ENCODE measurements around the gene CRTAC1. TPM values are rescaled to one million over a fixed set of nuclear protein-coding genes. Genes with fewer than 3 reads are reported as not detected.

The CRTAC1 gene
- total RNA-seq, 1 donor from 2014 or later: 0.63 TPM

DNA sequence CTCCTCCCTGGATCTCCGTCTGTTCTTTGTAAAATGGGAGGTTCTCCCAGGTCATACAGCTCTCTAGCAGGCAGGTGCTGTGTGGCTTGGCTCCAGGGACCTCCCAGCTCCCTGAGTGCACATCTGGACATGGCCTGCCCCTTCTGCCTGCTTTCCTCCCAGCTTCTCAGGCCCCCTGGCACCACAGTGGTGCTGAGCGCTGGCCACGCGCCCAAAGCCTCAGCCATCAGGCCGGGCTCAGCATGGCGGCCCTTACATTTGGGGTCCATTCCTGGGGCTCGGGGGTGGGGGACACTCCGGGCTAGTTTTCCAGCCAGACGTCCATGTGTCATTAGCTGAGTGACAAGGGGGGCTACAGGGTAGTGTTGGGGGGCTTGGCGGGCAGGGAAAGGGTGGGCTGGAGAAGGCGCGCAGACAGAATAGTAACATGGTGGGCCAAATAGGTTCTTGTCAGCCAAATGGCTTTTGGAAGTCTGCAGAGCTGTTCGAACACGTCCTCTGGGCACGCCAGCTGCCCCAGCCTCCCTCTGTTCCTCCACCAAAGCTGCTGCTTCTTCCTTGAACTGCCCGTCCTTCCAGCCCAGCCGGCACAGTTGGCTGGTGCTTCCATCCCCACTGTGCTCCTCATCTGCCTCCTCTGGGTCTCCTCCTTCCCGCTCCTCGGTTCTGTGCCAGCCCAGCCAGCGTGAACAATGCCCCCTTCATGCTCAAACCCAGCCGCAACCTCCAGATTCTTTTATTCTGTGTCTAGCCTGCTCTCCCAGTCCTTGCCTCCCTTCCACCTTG, 114.9 kb downstream of the CRTAC1 start:
- Mint-ChIP-seq H3K36me3 (no peaks in the 10 kb centered on the region), H3K4me1 (no peaks in the 10 kb centered on the region), H3K27me3 (ENCODE audit: low read depth) (peaks cover 83% of the 10 kb centered on the region), H3K27ac (no peak overlapping the region), H3K4me3 (no peak overlapping the region), H3K9me3 (no peaks in the 10 kb centered on the region)
- TF ChIP-seq, protein P1, sequence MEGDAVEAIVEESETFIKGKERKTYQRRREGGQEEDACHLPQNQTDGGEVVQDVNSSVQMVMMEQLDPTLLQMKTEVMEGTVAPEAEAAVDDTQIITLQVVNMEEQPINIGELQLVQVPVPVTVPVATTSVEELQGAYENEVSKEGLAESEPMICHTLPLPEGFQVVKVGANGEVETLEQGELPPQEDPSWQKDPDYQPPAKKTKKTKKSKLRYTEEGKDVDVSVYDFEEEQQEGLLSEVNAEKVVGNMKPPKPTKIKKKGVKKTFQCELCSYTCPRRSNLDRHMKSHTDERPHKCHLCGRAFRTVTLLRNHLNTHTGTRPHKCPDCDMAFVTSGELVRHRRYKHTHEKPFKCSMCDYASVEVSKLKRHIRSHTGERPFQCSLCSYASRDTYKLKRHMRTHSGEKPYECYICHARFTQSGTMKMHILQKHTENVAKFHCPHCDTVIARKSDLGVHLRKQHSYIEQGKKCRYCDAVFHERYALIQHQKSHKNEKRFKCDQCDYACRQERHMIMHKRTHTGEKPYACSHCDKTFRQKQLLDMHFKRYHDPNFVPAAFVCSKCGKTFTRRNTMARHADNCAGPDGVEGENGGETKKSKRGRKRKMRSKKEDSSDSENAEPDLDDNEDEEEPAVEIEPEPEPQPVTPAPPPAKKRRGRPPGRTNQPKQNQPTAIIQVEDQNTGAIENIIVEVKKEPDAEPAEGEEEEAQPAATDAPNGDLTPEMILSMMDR (IDR thresholded peaks at IDR 0.05; ENCODE audit: unreplicated experiment): no peak
- DNase-seq (ENCODE audit: low spot score in 2 of 2, unreplicated experiment in 2 of 2): no peak

DNA sequence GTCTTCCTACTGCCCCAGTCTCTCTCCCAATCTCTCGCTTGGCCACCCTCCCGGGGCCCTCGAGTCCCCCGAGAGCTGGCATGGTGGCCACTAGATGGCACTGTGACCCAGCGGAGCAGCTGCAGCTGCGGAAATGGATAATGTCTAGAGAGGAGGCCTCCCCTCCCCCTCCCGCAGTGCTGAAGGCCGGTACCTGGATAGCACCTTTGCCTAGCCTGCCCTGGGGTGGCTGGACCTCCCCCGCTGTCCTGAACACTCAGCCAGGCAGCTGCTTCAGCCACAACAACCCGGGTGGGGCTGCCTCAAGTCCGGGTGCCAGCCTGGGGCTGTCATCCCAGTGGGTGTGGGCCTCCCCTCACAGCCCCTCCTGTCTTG, 115.6 kb downstream of the CRTAC1 start:
- Mint-ChIP-seq H3K36me3 (no peaks in the 10 kb centered on the region), H3K9me3 (no peaks in the 10 kb centered on the region), H3K4me3 (no peak overlapping the region), H3K27ac (no peak overlapping the region), H3K4me1 (no peaks in the 10 kb centered on the region), H3K27me3 (ENCODE audit: low read depth) (peaks cover 83% of the 10 kb centered on the region)
- DNase-seq (ENCODE audit: low spot score in 2 of 2, unreplicated experiment in 2 of 2): peak; percentile 65 to 83
- TF ChIP-seq, protein P1 (IDR thresholded peaks at IDR 0.05; ENCODE audit: unreplicated experiment): peak; percentile 71

DNA sequence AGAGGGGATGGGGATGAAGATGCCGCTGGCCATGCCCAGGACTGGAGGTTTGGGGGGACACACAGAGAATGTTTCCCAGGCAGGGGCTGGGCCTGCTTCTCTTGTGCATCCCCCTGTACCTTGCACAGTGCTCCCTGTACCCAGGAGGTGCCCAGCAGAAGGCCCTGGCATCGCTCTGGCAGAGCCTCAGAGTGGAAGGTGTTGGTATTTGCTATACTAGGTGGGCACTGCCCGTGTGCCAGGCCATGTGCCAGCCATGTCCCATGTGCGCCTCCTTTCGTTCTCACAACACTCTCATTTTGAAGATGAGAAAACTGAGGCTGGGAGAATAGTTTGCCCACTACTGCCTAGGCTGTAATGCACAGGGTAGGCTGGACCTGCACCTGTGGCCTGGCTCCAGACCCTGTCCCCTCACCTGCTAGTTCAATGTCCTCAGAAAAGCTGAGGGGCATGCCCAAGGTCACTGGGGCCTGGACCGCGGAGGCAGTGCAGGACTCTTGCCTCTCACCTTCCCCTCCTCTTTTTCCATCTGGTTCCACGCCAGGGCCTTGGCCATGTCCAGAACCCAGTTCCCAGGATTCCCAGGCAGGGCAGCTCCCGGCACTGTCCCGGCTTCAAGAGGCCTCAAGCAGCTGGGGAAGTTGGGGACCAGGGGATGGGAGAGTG, 116.1 kb downstream of the CRTAC1 start:
- Mint-ChIP-seq H3K27me3 (ENCODE audit: low read depth) (peaks cover 84% of the 10 kb centered on the region), H3K9me3 (no peaks in the 10 kb centered on the region), H3K36me3 (no peaks in the 10 kb centered on the region), H3K4me3 (no peak overlapping the region), H3K4me1 (no peaks in the 10 kb centered on the region), H3K27ac (no peak overlapping the region)
- TF ChIP-seq, protein P1 (IDR thresholded peaks at IDR 0.05; ENCODE audit: unreplicated experiment): no peak
- DNase-seq (ENCODE audit: low spot score in 2 of 2, unreplicated experiment in 2 of 2): no peak

DNA sequence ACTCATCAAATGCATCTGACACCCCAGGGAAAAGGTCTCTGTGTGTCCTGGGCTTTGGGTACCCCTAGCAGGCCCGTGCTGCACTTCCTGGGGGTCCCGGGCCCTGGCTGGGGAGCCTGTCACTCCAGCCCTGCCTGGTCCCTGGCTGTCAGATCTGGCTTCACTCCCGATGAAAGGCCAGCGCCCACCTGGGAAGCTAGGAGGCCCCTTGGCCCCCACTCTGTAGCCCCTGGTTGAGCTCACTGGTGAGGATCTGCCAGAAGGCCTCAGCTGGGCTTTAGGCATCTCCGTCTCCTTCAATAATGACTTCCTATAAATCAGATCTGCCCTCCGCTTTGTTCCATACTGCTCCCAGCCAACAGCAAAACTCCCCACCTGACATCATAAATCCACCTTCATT, 116.8 kb downstream of the CRTAC1 start:
- no peak for DNase-seq (ENCODE audit: low spot score in 2 of 2, unreplicated experiment in 2 of 2)
- no peak overlapping the region for H3K4me3 Mint-ChIP-seq
- H3K36me3 Mint-ChIP-seq: no peaks in the 10 kb centered on the region
- H3K27me3 Mint-ChIP-seq (ENCODE audit: low read depth): peaks cover 84% of the 10 kb centered on the region
- TF ChIP-seq, protein P1 (IDR thresholded peaks at IDR 0.05; ENCODE audit: unreplicated experiment): no peak
- H3K27ac Mint-ChIP-seq: no peak overlapping the region
- H3K4me1 Mint-ChIP-seq: no peaks in the 10 kb centered on the region
- no peaks in the 10 kb centered on the region for H3K9me3 Mint-ChIP-seq

DNA sequence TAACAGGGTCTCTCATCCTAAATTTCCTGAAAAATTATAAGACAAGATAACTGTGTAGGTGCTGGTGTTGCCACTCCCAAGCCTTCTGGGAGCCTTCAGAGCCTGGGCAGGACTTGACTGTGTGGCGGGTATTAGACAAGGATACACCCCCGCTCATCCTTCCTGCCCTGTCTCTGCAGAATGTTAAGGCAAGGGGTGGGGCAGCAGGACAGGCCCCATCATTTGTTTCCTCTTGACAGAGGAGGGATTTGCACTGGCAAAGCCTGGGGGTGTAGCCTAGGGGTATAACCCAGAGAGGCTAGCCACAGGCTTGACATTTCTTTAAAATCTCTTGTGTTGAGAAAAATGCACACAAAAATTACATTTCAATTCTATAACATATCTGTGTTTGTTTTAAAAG, 117.2 kb downstream of the CRTAC1 start:
- DNase-seq (ENCODE audit: low spot score in 2 of 2, unreplicated experiment in 2 of 2): no peak
- Mint-ChIP-seq H3K4me3 (no peak overlapping the region), H3K36me3 (no peaks in the 10 kb centered on the region), H3K4me1 (no peaks in the 10 kb centered on the region), H3K9me3 (no peaks in the 10 kb centered on the region), H3K27ac (no peak overlapping the region), H3K27me3 (ENCODE audit: low read depth) (peaks cover 84% of the 10 kb centered on the region)
- TF ChIP-seq, protein P1 (IDR thresholded peaks at IDR 0.05; ENCODE audit: unreplicated experiment): no peak
